Stimulated activated CD8-positive, alpha-beta memory T cell treated with anti-CD3 and anti-CD28 coated beads, Interleukin-2, amount 100 ng/mL, for 1 hour (primary cell): ENCODE measurements around the gene PRMT2.
"Not testable (repeated sequence)": the region's sequence is repeated elsewhere in the genome, so short reads cannot be mapped to it uniquely, and the experiment has no call there.

Source experiments
- DNase-seq, 2 donors: peaks; one replicate each; pipeline ENCODE4 v3.0.0-alpha.2; 2020; ENCODE audit warnings: low read depth in 2 of 2

The PRMT2 gene

DNA sequence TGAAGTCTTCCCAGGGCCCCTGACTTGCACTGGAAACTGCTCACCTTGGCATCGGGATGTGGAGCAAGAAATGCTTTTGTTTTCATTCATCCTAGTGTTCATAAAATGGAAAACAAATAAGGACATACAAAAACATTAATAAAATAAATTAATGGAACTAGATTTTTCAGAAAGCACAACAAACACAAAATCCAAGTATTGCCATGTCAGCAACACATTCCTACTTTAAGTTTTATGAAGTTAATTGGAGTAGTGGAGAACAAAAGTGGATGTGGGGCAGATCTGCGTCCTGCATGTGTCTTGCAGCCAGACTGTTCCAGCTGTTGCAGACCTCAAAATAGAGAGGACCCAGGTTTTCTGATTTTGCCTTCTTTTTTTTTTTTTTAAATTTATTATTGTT is 32.9 kb downstream of the PRMT2 start:
- DNase-seq, result no peak

DNA sequence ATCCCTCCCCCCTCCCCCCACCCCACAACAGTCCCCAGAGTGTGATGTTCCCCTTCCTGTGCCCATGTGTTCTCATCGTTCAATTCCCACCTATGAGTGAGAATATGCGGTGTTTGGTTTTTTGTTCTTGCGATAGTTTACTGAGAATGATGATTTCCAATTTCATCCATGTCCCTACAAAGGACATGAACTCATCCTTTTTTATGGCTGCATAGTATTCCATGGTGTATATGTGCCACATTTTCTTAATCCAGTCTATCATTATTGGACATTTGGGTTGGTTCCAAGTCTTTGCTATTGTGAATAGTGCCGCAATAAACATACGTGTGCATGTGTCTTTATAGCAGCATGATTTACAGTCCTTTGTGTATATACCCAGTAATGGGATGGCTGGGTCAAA is 33.4 kb downstream of the PRMT2 start:
- DNase-seq, result not testable (repeated sequence)

DNA sequence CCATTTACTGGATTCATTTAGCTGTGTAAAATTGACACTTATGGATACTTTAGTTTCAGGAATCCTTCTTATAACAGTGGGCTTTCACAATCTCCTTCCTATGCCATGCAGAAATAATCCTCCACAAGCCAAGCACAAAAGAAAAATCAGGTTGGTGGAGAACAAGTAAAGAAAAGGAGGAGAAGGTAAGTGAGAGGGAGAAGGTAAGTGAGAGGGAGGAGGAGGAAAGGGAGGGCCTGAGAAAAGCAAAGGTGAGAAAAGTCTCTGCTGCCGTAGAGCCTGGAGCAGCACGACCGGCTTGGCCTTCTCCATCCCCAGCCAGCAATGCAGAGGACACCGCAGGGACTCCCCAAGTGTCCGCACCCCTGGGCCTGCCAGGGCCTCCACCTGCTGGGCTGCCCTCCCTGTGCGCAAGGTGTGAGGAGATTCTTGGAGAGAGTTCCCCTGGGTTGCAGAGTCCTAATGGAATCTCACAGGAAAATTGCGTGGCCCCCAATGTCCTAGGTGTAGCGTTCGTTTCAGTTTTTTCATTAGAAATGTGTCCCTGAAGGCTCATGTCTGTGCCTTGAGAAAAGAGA is 39.0 kb downstream of the PRMT2 start:
- no peak for DNase-seq

DNA sequence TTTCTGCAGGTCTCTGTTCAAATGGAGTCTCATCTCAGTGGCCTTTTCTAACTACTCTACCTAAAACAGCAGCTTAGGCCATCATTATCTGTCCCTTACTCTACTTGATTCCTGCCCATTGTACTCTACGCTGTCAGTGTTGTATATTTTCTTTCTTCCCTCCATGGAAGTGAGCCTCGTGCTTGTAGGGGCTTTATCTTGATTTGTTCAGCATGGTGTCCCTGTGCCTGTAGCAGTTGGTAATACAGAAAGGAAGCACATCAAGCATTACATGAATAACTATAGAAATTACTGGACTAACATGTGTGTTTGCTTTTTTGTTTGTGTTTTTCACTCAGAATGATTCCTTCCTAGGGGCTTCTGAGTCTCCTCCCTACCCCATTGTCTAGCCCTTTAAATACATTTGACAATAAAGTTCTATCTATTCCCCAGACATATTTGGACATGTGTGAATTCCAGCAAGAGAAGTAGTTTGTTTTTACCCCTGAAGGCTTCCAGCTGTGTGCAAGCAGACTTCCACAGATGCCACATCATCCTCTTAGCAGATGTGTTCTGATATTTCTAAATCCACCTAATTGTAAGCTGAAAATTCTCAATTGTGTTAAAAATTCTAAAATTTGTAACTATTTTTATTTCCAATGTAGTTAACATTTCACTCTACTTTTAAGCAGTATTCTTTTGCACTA is 40.3 kb downstream of the PRMT2 start:
- no peak for DNase-seq

DNA sequence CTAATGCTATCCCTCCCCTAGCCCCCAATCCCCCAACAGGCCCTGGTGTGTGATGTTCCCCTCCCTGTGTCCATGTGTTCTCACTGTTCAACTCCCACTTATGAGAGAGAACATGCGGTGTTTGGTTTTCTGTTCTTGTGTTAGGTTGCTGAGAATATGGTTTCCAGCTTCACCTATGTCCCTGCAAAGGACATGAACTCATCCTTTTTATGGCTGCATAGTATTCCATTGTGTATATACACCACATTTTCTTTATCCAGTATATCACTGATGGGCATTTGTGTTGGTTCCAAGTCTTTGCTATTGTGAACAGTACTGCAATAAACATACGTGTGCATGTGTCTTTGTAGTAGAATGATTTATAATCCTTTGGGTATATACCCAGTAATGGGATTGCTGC is 41.1 kb downstream of the PRMT2 start:
- not testable (repeated sequence) for DNase-seq

DNA sequence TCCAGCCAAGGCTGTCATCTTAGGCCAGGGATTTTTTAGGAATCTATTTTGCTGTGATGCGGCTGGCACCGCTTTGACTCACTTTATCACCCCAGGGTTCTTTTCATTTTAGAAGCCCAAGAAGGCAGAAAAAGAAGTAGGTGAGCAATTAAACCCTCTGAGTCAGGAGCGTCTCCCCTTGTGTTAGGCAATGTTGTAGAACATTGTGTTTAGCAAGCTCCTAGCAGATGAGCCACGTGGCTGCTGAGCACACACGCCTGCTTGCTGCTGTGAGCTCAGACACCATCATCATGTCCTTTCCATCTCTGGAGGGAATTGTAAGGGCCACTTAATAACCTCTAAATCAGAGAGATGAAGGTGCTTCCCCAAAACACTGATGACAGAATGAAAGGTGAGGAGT is 46.1 kb downstream of the PRMT2 start:
- DNase-seq, result not testable (repeated sequence)

DNA sequence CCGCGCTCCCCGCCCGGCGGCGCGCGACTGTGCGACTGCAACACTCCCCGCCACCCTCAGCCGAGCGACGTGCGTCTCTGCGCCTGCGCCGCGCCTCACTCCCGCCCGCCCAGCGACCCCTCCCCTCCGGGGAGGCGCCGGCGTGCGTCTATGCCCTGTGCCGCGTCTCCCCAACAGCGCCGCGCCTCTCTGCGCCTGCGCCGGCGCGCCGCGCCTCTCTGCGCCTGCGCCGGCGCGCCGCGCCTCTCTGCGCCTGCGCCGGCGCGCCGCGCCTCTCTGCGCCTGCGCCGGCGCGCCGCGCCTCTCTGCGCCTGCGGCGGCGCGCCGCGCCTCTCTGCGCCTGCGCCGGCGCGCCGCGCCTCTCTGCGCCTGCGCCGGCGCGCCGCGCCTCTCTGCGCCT is 63.2 kb downstream of the PRMT2 start:
- not testable (repeated sequence) for DNase-seq

DNA sequence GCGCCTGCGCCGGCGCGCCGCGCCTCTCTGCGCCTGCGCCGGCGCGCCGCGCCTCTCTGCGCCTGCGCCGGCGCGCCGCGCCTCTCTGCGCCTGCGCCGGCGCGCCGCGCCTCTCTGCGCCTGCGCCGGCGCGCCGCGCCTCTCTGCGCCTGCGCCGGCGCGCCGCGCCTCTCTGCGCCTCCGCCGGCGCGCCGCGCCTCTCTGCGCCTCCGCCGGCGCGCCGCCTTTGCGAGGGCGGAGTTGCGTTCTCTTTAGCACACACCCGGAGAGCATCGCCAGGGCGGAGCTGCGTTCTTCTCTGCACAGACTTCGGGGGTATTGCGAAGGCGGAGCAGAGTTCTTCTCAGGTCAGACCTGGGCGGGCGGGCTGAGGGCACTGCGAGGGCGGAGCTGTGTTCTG is 63.6 kb downstream of the PRMT2 start:
- not testable (repeated sequence) for DNase-seq
